IMR-90 (cell line): ENCODE measurements around the gene PHF19. TPM values are rescaled to one million over a fixed set of nuclear protein-coding genes. Genes with fewer than 3 reads are reported as not detected.

ENCODE experiments used
- ATAC-seq: fragments of 200-7000 bp; cut with Tn5 transposase; 2 replicates; pipeline ENCODE4 v1.9.1; 2020; ENCODE audit warnings: low read depth, mild to moderate bottlenecking, moderate library complexity
- BruUV-seq: library from RNA; stranded (reverse); fragments of 400-500 nt; replicated peaks from 2 replicates; lab custom pipeline; 2021; lab: Mats Ljungman, UMichigan
- CTCF ChIA-PET: fragments of 300-600 bp; formaldehyde crosslinking; extraction: SDS; loops from one replicate; lab custom pipeline; 2021; ENCODE audit warnings: antibody characterized with exemption; lab: Yijun Ruan, JAX
- POLR2A ChIA-PET: fragments of 300-600 bp; sonication (Branson Sonifier 250); formaldehyde crosslinking; loops from one replicate; lab custom pipeline; 2022; ENCODE audit warnings: antibody characterized with exemption; ENCODE audit not compliant: unreplicated experiment; lab: Charles Lee
- DNase-seq: peaks from one replicate; pipeline ENCODE4 v3.0.0; 2013
- H2AFZ ChIP-seq: replicated peaks from 2 replicates; pipeline ENCODE3; 2013; ENCODE audit warnings: low read length, mild to moderate bottlenecking; ENCODE audit not compliant: poor library complexity
- H2AK5ac ChIP-seq: 2 replicates; pipeline ENCODE4 v1.6.1; 2013; ENCODE audit warnings: low read depth, low read length, inconsistent platforms
- H2AK9ac ChIP-seq: replicated peaks from 2 replicates; pipeline ENCODE3; 2013; ENCODE audit warnings: mild to moderate bottlenecking, low read depth, low read length, moderate library complexity; ENCODE audit not compliant: poor library complexity
- H2BK120ac ChIP-seq: 2 replicates; pipeline ENCODE4 v1.6.1; 2013; ENCODE audit warnings: low read depth, low read length, inconsistent platforms
- H2BK15ac ChIP-seq: 3 replicates; pipeline ENCODE4 v1.6.1; 2013; ENCODE audit warnings: low read depth, low read length, inconsistent platforms
- H2BK20ac ChIP-seq: 2 replicates; pipeline ENCODE4 v1.6.1; 2013; ENCODE audit warnings: low read depth, mild to moderate bottlenecking, inconsistent platforms, low read length, moderate library complexity
- H2BK5ac ChIP-seq: 2 replicates; pipeline ENCODE4 v1.6.1; 2013; ENCODE audit warnings: mild to moderate bottlenecking, low read depth, low read length, inconsistent platforms; ENCODE audit not compliant: poor library complexity, severe bottlenecking
- H3K14ac ChIP-seq: replicated peaks from 2 replicates; pipeline ENCODE4 v1.6.1; 2013; ENCODE audit warnings: low read depth, low read length, inconsistent platforms
- H3K18ac ChIP-seq: 2 replicates; pipeline ENCODE4 v1.6.1; 2013; ENCODE audit warnings: low read depth, low read length, control low read depth
- H3K23ac ChIP-seq: 2 replicates; pipeline ENCODE4 v1.6.1; 2013; ENCODE audit warnings: low read depth, low read length, inconsistent platforms
- H3K27ac ChIP-seq: 2 replicates; pipeline ENCODE4 v1.5.1; 2013; ENCODE audit warnings: mild to moderate bottlenecking, control low read depth, low read length; ENCODE audit not compliant: insufficient read depth
- H3K27me3 ChIP-seq: 2 replicates; pipeline ENCODE4 v1.6.1; 2013; ENCODE audit warnings: low read length; ENCODE audit not compliant: control insufficient read depth, insufficient read depth
- H3K36me3 ChIP-seq: 2 replicates; pipeline ENCODE4 v1.6.1; 2013; ENCODE audit warnings: low read length, mixed read lengths; ENCODE audit not compliant: control insufficient read depth, insufficient read depth
- H3K4ac ChIP-seq: 2 replicates; pipeline ENCODE4 v1.6.1; 2013; ENCODE audit warnings: low read depth, low read length, inconsistent platforms
- H3K4me1 ChIP-seq: 2 replicates; pipeline ENCODE4 v1.6.1; 2013; ENCODE audit warnings: low read length, mixed read lengths; ENCODE audit not compliant: control insufficient read depth, insufficient read depth
- H3K4me2 ChIP-seq: 2 replicates; pipeline ENCODE4 v1.6.1; 2013; ENCODE audit warnings: low read depth, mild to moderate bottlenecking, control low read depth, low read length, moderate library complexity
- H3K4me3 ChIP-seq: 2 replicates; pipeline ENCODE4 v1.5.1; 2013; ENCODE audit warnings: low read depth, mild to moderate bottlenecking, control low read depth, low read length, moderate library complexity; ENCODE audit not compliant: insufficient read depth
- H3K56ac ChIP-seq: 2 replicates; pipeline ENCODE4 v1.6.1; 2013; ENCODE audit warnings: low read length, inconsistent platforms; ENCODE audit not compliant: insufficient read depth; ENCODE audit errors: extremely low read depth
- H3K79me1 ChIP-seq, 2 experiments: 2 replicates each; pipeline ENCODE4 v1.6.1; 2013; ENCODE audit warnings: low read length in 2 of 2, inconsistent platforms in 1 of 2, low read depth in 1 of 2
- H3K9ac ChIP-seq: 2 replicates; pipeline ENCODE4 v1.6.1; 2013; ENCODE audit warnings: low read depth, low read length, control low read depth
- H3K9me1 ChIP-seq: 2 replicates; pipeline ENCODE4 v1.6.1; 2013; ENCODE audit warnings: low read length, inconsistent platforms; ENCODE audit not compliant: insufficient read depth
- H3K9me3 ChIP-seq: 2 replicates; pipeline ENCODE4 v1.6.1; 2013; ENCODE audit warnings: low read length; ENCODE audit not compliant: control insufficient read depth, insufficient read depth
- H4K20me1 ChIP-seq: 2 replicates; pipeline ENCODE4 v1.6.1; 2013; ENCODE audit warnings: low read length, inconsistent platforms; ENCODE audit not compliant: insufficient read depth
- H4K5ac ChIP-seq: 2 replicates; pipeline ENCODE4 v1.6.1; 2013; ENCODE audit warnings: mild to moderate bottlenecking, low read depth, low read length, control low read depth
- H4K8ac ChIP-seq, 2 experiments: 2 replicates each; pipeline ENCODE4 v1.6.1; 2013; ENCODE audit warnings: low read depth in 2 of 2, low read length in 2 of 2, control low read depth in 1 of 2, inconsistent platforms in 1 of 2
- H4K91ac ChIP-seq: 2 replicates; pipeline ENCODE4 v1.6.1; 2013; ENCODE audit warnings: low read depth, low read length, inconsistent platforms; ENCODE audit not compliant: insufficient read depth
- CHD1 ChIP-seq: IDR thresholded peaks from 2 replicates; pipeline ENCODE4 v1.6.1; 2012; ENCODE audit warnings: low read depth, low read length, improper control_type of control experiment
- CTCF ChIP-seq: conservative IDR thresholded peaks from 2 replicates; pipeline ENCODE4 v1.5.1; 2012; ENCODE audit warnings: mild to moderate bottlenecking, low read depth, low read length, improper control_type of control experiment
- FOS ChIP-seq: fragments of 150-350 bp; IDR thresholded peaks from 2 replicates; pipeline ENCODE4 v1.6.1; 2016; ENCODE audit warnings: low read depth, low read length
- MAFK ChIP-seq: IDR thresholded peaks from 2 replicates; pipeline ENCODE4 v1.6.1; 2012; ENCODE audit warnings: low read depth, low read length, improper control_type of control experiment
- MAZ ChIP-seq: IDR thresholded peaks from 2 replicates; pipeline ENCODE4 v1.6.1; 2012; ENCODE audit warnings: low read depth, mild to moderate bottlenecking, low read length, improper control_type of control experiment, moderate library complexity, borderline replicate concordance
- MXI1 ChIP-seq: IDR thresholded peaks from 2 replicates; pipeline ENCODE4 v1.6.1; 2012; ENCODE audit warnings: low read depth, mild to moderate bottlenecking, low read length, moderate library complexity, borderline replicate concordance
- POLR2A ChIP-seq: IDR thresholded peaks from 2 replicates; pipeline ENCODE4 v1.6.1; 2012; ENCODE audit warnings: mild to moderate bottlenecking, low read depth, low read length
- RCOR1 ChIP-seq: IDR thresholded peaks from 2 replicates; pipeline ENCODE4 v1.6.1; 2012; ENCODE audit warnings: mild to moderate bottlenecking, low read length, improper control_type of control experiment; ENCODE audit not compliant: insufficient replicate concordance
- WGBS, 2 experiments: methylation state at CpG; one replicate each; pipeline versions ENCODE4 v1.1.5 to v1.1.7; 2013; ENCODE audit warnings: missing lambda C conversion rate in 2 of 2; ENCODE audit not compliant: insufficient read length in 1 of 2; ENCODE audit errors: extremely low coverage in 2 of 2; 5-methylcytosine and 5-hydroxymethylcytosine counted together
- dilution Hi-C: fragments of 300-500 bp; cut with HindIII; formaldehyde crosslinking; loops from one replicate; pipeline ENCODE4 v1.14.3; 2018; ENCODE audit warnings: low sequenced_read_pairs; ENCODE audit not compliant: unreplicated experiment
- in situ Hi-C: fragments of 300-500 bp; cut with MboI; formaldehyde crosslinking; loops from 3 replicates; pipeline ENCODE4 v1.14.3; 2019; ENCODE audit warnings: low sequenced_read_pairs, inconsistent platforms, mixed read lengths
- intact Hi-C: fragments of 100-400 bp; cut with micrococcal nuclease; formaldehyde crosslinking; loops from 2 replicates; pipeline ENCODE4 v1.10.0; 2022
- polyA plus RNA-seq, 3 experiments: library from polyadenylated mRNA; depleted of rRNA; stranded (reverse); fragments of >200 nt; gene quantifications; 2 replicates each; pipeline ENCODE4 v1.2.3, GENCODE V29; 2012; ENCODE audit warnings: low replicate concordance in 1 of 3
- total RNA-seq: library from RNA; depleted of rRNA; stranded (reverse); fragments of >200 nt; gene quantifications from 2 replicates; pipeline ENCODE4 v1.2.3, GENCODE V29; 2012
- TF ChIP-seq, protein P1 (sequence below): fragments of 150-350 bp; IDR thresholded peaks from 2 replicates; pipeline ENCODE4 v1.6.1; 2016; ENCODE audit warnings: low read depth, mild to moderate bottlenecking, low read length, moderate library complexity, borderline replicate concordance

Gene PHF19
- total and polyA plus RNA-seq, 2 of the 4 experiments (the other 2 are of a cell fraction), result 37.6 to 55.6 TPM

DNA sequence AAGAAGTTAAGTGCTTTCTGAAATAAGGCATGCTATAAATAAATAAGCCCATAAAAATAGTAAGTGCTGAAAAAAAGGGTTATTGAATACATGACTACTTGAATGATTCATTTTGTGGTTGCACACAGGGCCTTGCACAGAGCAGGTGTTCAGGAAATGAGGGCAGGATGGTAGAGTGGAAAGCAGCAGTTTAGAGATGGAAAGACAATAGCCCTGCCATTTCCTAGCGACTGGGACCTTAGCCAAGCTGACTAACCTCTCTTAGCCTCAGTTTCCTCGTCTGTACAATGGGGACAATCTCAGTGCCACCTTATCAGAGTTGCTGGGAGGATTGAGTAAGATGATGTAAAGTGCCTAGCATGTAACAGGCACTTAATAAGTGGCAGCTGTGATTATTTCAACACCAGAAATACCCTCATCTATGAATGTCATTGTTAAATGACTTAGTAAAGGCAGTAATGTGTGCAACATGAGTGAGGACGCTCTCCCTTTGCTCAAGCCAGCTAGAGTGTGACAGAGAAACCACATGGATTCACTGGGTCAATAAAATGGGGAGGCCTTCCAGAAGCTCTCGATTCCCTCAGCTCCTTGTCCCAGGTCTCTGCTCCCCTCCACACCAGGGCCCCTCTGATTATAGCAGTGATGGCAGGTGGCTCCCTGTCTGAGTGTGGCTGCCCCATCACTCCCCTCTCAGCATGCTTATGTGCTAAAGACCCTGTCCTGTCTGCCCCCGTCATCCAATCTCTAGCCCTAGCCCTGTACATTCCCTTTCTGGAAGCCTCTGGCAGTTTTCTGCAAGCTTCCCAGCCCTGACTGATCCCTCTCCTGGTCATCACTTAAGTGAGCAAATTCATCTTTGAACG is 16.0 kb upstream of the PHF19 start:
- H3K27ac ChIP-seq, result no peak overlapping the region
- dilution Hi-C loops, result no loop called here
- ATAC-seq, result peak; percentile 47; the same call in 1 of the 2 replicates
- H2AFZ ChIP-seq, result peak overlapping the region; percentile 15
- H3K56ac ChIP-seq, result no peak overlapping the region
- no peak overlapping the region for H3K4me2 ChIP-seq
- peak overlapping the region; percentile 33 for H2AK9ac ChIP-seq
- H3K23ac ChIP-seq, result no peak overlapping the region
- no peak for TF ChIP-seq POLR2A
- TF ChIP-seq RCOR1, result peak; percentile 87
- TF ChIP-seq MAZ, result no peak
- TF ChIP-seq, protein P1, sequence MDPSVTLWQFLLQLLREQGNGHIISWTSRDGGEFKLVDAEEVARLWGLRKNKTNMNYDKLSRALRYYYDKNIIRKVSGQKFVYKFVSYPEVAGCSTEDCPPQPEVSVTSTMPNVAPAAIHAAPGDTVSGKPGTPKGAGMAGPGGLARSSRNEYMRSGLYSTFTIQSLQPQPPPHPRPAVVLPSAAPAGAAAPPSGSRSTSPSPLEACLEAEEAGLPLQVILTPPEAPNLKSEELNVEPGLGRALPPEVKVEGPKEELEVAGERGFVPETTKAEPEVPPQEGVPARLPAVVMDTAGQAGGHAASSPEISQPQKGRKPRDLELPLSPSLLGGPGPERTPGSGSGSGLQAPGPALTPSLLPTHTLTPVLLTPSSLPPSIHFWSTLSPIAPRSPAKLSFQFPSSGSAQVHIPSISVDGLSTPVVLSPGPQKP, result no peak
- no peak for TF ChIP-seq FOS
- no peak for TF ChIP-seq MXI1
- no peak for TF ChIP-seq CHD1
- no peak for TF ChIP-seq CTCF
- no peak for TF ChIP-seq MAFK
- DNase-seq, result peak; percentile 94
- BruUV-seq, result no TSS peak
- peaks cover 2% of the 10 kb centered on the region; the same call in 1 of the 2 replicates for H3K27me3 ChIP-seq
- H3K9ac ChIP-seq, result no peak overlapping the region
- H4K20me1 ChIP-seq, result no peaks in the 10 kb centered on the region; the same call in 1 of the 2 replicates
- no peak overlapping the region for H2BK120ac ChIP-seq
- H3K4me3 ChIP-seq, result no peak overlapping the region
- no peak overlapping the region for H2BK15ac ChIP-seq
- CTCF ChIA-PET, result interaction anchor here (1.0 kb wide), 1 partner anchor 9 kb away, joined by 3 read pairs; no protein-coding TSS in a partner anchor
- H3K9me1 ChIP-seq, result no peaks in the 10 kb centered on the region
- no peak overlapping the region for H2BK5ac ChIP-seq
- peak overlapping the region; percentile 52; the same call in 1 of the 2 replicates for H2AK5ac ChIP-seq
- no peak overlapping the region; the same call in 1 of the 2 replicates for H3K14ac ChIP-seq
- intact Hi-C loops, result no loop called here
- no peaks in the 10 kb centered on the region for H3K79me1 ChIP-seq
- WGBS, 2 experiments, result 58% methylated on average over 2 of the region's 6 CpGs; no CpG with 5 or more reads in 1 of the 2 experiments
- H3K36me3 ChIP-seq, result no peaks in the 10 kb centered on the region
- POLR2A ChIA-PET, result no interaction called here
- 0 out of 2 replicates have a peak overlapping the region, but pooled peaks have one; percentile 14 for H3K4ac ChIP-seq
- no peak overlapping the region for H4K5ac ChIP-seq
- H3K18ac ChIP-seq, result no peak overlapping the region
- H3K9me3 ChIP-seq, result no peaks in the 10 kb centered on the region
- H3K4me1 ChIP-seq, result no peaks in the 10 kb centered on the region
- in situ Hi-C loops, result no loop called here
- no peak overlapping the region for H4K8ac ChIP-seq
- H4K91ac ChIP-seq, result no peak overlapping the region
- no peak overlapping the region for H2BK20ac ChIP-seq
